ENCODE data around the gene NBR1. TPM values are rescaled to one million over a fixed set of nuclear protein-coding genes. Genes with fewer than 3 reads are reported as not detected.
"Not testable (repeated sequence)": the region's sequence is repeated elsewhere in the genome, so short reads cannot be mapped to it uniquely, and the experiment has no call there.

The NBR1 gene
- total RNA-seq, 4 donors from 2014 or later = 117 to 166 (median 134) TPM

DNA sequence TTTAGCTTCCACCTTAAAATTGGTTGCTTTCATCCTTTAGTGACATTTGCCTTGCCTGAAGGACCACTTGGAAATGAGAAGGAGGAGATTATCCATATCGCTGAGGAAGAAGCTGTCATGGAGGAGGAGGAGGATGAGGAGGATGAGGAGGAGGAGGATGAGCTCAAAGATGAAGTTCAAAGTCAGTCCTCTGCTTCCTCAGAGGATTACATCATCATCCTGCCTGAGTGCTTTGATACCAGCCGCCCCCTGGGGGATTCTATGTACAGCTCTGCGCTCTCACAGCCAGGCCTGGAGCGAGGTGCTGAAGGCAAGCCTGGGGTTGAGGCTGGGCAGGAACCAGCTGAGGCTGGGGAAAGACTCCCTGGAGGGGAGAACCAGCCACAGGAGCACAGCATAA is 29.1 kb downstream of the NBR1 start:
- intact Hi-C loops (cut with DNase I) = no loop called here
- TF ChIP-seq CTCF (IDR thresholded peaks at IDR 0.05) = no peak
- no peak for TF ChIP-seq POLR2A (IDR thresholded peaks at IDR 0.05)
- WGBS, 2 donors = 93 to 95% methylated on average over 3 to 4 of the region's 4 CpGs

GRCh38 chr17:43203013-43203412 is 32.0 kb downstream of the NBR1 start:
- H3K4me3 ChIP-seq (replicated peaks in 1 of 3); intact Hi-C loops (cut with DNase I); H3K4me1 ChIP-seq; H3K9me3 ChIP-seq; H3K27ac ChIP-seq; H3K27me3 ChIP-seq; DNase-seq: not testable (repeated sequence)
- peaks cover 62 to 86% of the 10 kb centered on the region in 2 donors for H3K36me3 ChIP-seq
- 93 to 98% methylated on average over 3 of the region's 3 CpGs for WGBS, 2 donors

More for the DNA sequence above, 29.1 kb downstream of the NBR1 start:
- DNase-seq = no peak
- no peaks in the 10 kb centered on the region for H3K9me3 ChIP-seq
- H3K36me3 ChIP-seq = peaks cover 87 to 99% of the 10 kb centered on the region in 2 donors
- no peaks in the 10 kb centered on the region for H3K4me1 ChIP-seq
- no peaks in the 10 kb centered on the region for H3K27me3 ChIP-seq
- H3K27ac ChIP-seq = no peak overlapping the region
- H3K4me3 ChIP-seq (replicated peaks in 1 of 3) = no peak overlapping the region

DNA sequence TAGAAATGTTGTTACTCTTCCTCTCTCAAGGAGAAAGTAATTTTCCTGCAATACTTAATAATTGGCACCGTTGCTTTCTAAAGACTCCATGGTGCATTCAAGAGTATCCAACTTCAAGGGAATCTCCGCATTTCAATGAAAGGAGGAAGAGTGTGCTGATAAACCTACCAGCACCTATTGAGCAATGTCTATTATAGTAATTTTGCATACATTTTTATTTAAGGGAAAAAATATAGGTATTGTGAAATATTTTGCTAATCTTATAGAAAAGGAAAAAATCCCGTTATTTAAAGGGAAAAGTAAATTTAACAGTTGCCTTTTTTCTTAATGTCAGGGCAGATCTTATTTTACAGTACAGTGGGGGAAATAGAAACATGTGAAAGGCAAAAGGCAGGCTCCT is 39.6 kb downstream of the NBR1 start:
- H3K4me3 ChIP-seq (replicated peaks in 1 of 3) = no peak overlapping the region
- peaks cover 7 to 13% of the 10 kb centered on the region in 2 donors for H3K4me1 ChIP-seq
- no peak for TF ChIP-seq CTCF (IDR thresholded peaks at IDR 0.05)
- TF ChIP-seq POLR2A (IDR thresholded peaks at IDR 0.05) = no peak
- no peaks in the 10 kb centered on the region for H3K9me3 ChIP-seq
- intact Hi-C loops (cut with DNase I) = no loop called here
- 62 to 90% methylated on average over 3 of the region's 3 CpGs for WGBS, 2 donors
- no peak for DNase-seq
- H3K36me3 ChIP-seq = peaks cover 4 to 24% of the 10 kb centered on the region in 2 donors
- peak overlapping the region in 2 of 3 donors; percentile 42 to 85 for H3K27ac ChIP-seq
- H3K27me3 ChIP-seq = no peaks in the 10 kb centered on the region

DNA sequence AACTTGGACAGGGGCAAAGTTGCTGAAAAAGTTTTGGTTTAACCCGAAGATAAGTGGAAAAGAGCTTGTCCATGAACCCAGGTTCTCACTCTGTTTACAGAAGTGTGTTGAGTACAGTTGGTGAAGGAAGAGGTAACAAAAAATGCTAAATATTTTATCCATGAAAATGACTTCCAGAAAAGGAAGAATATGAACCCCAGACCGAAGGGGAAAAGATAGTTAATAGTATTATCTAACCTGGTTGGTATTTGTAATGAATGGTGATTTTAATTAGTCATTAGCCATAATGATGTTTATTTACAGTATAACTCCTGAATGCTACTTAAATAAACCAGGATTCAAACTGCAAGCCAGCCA is 40.1 kb downstream of the NBR1 start:
- H3K4me3 ChIP-seq (replicated peaks in 1 of 3) = peak overlapping the region in 2 of 3 donors; percentile 16 to 64
- DNase-seq = no peak
- intact Hi-C loops (cut with DNase I) = no loop called here
- H3K27ac ChIP-seq = peak overlapping the region; percentile 42 to 85 (median 71)
- H3K36me3 ChIP-seq = peaks cover 10 to 27% of the 10 kb centered on the region in 2 donors
- H3K9me3 ChIP-seq = no peaks in the 10 kb centered on the region
- no peak for TF ChIP-seq CTCF (IDR thresholded peaks at IDR 0.05)
- no peak for TF ChIP-seq POLR2A (IDR thresholded peaks at IDR 0.05)
- peaks cover 7 to 13% of the 10 kb centered on the region in 2 donors for H3K4me1 ChIP-seq
- no peaks in the 10 kb centered on the region for H3K27me3 ChIP-seq
- WGBS, 2 donors = 40 to 50% methylated on average over 2 of the region's 2 CpGs

DNA sequence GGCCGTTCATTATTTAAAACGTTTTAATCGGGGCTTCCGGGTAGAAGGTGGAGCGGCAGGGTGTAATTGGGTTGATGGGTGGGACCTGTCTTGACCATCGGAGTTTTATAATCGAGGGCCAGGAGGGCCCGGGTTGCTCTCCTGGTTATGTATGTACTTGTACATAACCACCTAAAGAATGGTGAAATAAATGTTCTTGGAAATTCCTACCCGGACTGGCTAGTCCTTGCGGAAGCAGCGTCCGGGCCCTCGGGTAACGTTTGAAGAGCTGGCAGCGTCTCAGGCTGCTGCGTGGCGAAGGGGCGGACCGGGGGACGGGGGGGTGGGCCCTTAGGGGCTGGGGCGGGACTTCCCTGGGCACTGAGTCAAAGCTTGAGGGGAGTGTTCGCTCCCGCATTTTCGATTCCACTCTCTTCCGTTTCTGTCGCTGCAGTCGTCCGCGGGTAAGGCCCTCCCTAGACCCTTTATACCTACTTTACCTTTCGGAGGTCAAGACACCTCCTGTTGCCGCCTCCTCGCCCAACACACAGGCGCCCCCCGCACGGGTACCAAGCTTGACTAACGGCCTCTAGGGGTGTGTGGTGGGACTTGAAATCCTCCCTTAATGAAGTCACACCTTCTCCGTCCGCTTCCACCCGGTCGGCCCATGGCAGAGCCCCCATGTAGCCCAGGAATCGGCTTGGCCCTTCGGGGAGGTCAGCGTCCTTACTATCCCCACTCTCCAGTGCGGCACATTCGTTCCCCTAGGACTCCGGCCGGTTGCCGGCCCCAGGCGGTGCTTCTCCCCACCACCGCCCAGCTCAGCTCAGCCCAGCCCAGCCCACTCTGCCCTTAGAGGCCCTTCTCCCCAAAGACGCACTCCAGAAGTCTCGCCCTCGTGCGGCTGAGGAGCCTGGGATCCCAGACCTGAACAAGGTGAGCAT is 40.7 kb downstream of the NBR1 start, which contains the start of gene TMEM106A:
Gene TMEM106A (plus strand): TSS at position 396 of the 923 bp plus-strand sequence. CDS start 1,167 bp downstream, outside the sequence.
- peak within 1 kb of the TSS; percentile 42 to 85 (median 71) for H3K27ac ChIP-seq
- DNase-seq = peak; percentile 80 to 87
- peak within 1 kb of the TSS in 2 of 3 donors; percentile 64 to 72 for H3K4me3 ChIP-seq (replicated peaks in 1 of 3)
- WGBS, 2 donors = 0 to 1% methylated on average over 43 to 53 of the region's 54 CpGs
- peak in 1 of 2 donors; percentile 69 for TF ChIP-seq POLR2A (IDR thresholded peaks at IDR 0.05)
- peak in 4 of 6 experiments; percentile 30 to 39 (median 34) for TF ChIP-seq CTCF (IDR thresholded peaks at IDR 0.05)
- intact Hi-C loops (cut with DNase I) = no loop called here
- H3K4me1 ChIP-seq = peaks cover 7 to 13% of the 10 kb centered on the region in 2 donors
- H3K9me3 ChIP-seq = no peaks in the 10 kb centered on the region
- H3K36me3 ChIP-seq = peaks cover 10 to 30% of the 10 kb centered on the region in 2 donors
- H3K27me3 ChIP-seq = no peaks in the 10 kb centered on the region

Data from thyroid gland (tissue), 4 donors.